HG02763 (cell line): ENCODE results near the gene PRR13.
"Not testable (repeated sequence)": the region's sequence is repeated elsewhere in the genome, so short reads cannot be mapped to it uniquely, and the experiment has no call there.

Experiments used
- ATAC-seq: cut with Tn5 transposase; IDR thresholded peaks from one replicate; pipeline ENCODE4 v1.9.1; 2021; ENCODE audit warnings: mild to moderate bottlenecking, moderate library complexity; ENCODE audit not compliant: unreplicated experiment

PRR13 gene, protein sequence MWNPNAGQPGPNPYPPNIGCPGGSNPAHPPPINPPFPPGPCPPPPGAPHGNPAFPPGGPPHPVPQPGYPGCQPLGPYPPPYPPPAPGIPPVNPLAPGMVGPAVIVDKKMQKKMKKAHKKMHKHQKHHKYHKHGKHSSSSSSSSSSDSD

GRCh38 chr12:53441040-53441833 is at the start of gene PRR13:
PRR13 (plus strand) TSS chr12:53441734; CDS start chr12:53442715, 981 bp downstream.
- peak; percentile 98 for ATAC-seq

- no peak for ATAC-seq
Observed at GRCh38 chr12:53399896-53400295, 41.6 kb upstream of the PRR13 start.

DNA sequence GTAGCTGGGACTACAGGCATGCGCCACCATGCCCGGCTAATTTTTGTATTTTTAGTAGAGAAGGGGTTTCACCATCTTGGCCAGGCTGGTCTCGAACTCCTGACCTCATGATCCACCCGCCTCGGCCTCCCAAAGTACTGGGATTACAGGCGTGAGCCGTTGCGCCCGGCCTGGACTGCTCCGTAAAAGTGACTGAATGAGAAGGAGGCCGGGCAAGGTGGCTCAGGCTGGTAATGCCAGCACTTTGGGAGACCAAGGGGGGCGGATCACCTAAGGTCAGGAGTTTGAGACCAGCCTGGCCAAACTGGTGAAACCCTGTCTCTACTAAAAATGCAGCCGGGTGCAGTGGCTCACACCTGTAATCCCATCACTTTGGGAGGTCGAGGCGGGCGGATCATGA is 39.2 kb upstream of the PRR13 start:
- not testable (repeated sequence) for ATAC-seq

DNA sequence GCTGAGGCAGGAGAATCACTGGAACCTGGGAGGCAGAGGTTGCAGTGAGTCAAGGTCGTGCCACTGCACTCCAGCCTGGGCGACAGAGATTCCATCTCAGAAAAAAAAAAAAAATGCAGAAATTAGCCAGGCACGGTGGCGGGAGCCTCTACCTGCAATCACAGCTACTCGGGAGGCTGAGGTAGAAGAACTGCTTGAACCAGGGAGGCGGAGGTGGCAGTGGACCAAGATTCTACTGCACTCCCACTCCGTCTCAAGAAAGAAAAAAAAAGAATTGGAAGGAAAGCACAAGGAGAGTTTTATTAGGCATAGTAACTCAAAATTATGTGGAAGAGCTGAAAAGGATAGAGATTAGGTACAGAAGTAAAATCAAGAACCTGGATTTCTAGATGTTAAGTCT is 38.7 kb upstream of the PRR13 start:
- no peak for ATAC-seq

DNA sequence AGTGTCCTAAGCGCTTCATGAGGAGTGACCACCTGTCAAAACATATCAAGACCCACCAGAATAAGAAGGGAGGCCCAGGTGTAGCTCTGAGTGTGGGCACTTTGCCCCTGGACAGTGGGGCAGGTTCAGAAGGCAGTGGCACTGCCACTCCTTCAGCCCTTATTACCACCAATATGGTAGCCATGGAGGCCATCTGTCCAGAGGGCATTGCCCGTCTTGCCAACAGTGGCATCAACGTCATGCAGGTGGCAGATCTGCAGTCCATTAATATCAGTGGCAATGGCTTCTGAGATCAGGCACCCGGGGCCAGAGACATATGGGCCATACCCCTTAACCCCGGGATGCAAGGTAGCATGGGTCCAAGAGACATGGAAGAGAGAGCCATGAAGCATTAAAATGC is 30.6 kb upstream of the PRR13 start:
- no peak for ATAC-seq

DNA sequence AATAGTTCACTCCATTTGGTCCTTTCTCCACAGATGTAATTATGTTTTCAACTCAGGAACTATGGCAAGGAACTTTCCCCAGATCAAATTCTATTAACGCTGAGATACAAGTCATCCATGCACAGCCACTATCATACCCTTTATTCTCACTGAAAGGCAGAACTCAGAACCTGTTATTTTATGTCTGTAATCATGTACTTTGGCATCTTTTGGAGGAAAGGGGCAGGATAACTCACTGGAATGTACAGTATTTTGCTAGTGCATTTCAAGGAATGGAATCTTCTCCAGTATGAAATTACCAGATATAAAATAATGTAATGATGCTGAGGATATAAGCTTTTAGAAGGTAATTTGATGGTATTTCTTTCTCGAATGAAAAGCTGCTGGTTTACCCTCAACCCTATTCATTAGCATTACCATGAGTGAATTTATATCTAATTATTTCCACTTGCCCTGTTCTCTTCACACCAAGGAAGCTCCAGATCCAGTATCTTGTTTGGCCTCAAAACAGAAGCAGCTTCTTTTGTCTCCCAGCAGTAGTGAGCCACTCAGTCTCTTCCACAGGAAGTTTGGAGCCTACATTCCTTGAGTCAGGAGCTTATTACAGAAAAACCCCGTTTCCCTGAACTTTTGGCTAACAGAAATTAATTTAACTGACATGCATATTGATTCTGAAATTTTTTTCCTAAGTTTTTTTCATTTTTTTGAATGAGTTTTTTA is 27.9 kb upstream of the PRR13 start:
- no peak for ATAC-seq

DNA sequence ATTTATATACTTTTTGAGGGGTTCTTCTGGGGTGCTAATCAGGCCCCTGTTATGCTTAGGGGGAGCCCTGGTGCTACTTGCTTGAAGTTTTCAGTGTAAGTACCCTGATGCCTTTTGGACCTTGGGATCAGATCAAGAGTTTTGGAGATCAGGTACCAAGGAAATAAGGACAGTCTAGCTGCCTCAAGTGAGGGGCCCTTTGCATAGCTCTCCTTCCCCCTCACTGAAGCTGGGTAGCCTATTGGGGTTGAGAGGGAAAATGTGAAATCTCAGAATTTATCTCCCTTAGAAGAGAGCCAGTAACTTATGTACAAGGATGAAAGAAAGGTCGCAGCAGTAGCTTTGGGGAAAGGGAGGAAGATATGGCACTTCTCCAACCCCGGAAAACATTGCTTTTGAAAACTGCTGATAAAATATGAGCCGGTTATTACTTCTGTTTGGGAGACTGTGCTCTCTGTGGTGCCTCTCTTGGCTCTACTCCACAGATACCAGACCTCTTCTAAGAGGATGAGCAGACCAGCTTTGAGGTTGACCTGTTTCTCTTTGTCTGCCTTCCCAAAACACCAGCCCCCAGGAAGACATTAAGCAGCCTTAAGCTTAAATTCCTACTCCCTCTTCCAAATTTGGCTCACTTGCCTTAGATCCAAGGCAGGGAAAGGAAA is 26.6 kb upstream of the PRR13 start:
- ATAC-seq, result no peak

- not testable (repeated sequence) for ATAC-seq
Observed at GRCh38 chr12:53415752-53416389, 25.7 kb upstream of the PRR13 start.

DNA sequence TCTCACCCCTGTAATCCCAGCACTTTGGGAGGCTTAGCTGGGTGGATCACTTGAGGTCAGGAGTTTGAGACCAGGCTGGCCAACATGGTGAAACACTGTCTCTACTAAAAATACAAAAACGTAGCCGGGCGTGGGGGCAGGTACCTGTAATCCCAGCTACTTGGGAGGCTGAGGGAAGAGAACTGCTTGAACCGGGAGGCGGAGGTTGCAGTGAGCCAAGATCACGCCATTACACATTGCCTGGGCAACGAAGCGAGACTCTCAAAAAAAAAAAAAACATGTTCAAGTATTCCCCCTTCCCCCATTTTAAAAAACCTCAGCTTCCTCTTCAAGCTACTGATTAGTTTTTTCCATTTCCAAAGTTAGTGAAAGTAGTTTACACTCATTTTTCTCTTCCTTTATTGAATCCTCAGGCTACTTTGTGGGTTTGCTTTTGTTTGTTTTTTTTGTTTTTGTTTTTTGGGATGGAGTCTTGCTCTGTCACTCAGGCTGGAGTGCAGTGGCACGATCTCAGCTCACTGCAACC is 24.2 kb upstream of the PRR13 start:
- not testable (repeated sequence) for ATAC-seq

DNA sequence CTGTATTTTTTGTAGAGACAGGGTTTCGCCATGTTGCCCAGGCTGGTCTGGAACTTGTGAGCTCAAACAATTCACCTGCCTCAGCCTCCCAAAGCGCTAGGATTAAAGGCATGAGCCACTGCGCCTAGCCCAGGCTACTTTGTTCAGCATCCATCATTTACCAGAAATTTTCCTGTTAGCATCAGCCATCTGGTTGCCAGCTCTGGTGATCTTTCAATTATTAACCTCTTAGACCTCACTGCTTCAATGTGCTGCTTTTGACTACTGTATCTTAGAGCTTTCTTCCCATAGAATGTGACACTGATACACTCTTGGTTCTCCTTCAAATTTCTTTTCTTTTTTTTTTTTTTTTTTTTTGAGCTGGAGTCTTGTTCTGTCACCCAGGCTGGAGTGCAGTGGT is 23.3 kb upstream of the PRR13 start:
- ATAC-seq, result no peak

- no peak for ATAC-seq
Observed at GRCh38 chr12:53419756-53420155, 21.8 kb upstream of the PRR13 start.

DNA sequence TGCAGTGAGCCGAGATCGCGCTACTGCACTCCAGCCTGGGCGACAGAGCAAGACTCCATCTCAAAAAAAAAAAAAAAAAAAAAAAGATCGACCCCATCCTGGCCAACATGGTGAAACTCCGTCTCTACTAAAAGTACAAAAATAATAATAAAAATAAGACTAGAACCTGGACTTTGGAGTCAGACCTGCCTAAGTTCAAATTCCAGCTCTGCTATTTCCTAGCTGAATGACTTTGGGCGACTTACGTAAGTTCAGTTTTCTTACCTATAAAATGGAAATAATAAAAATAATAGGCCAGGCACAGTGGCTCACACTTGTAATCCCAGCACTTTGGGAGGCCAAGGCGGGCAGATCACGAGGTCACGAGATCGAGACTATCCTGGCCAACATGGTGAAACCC is 19.3 kb upstream of the PRR13 start:
- ATAC-seq, result not testable (repeated sequence)

DNA sequence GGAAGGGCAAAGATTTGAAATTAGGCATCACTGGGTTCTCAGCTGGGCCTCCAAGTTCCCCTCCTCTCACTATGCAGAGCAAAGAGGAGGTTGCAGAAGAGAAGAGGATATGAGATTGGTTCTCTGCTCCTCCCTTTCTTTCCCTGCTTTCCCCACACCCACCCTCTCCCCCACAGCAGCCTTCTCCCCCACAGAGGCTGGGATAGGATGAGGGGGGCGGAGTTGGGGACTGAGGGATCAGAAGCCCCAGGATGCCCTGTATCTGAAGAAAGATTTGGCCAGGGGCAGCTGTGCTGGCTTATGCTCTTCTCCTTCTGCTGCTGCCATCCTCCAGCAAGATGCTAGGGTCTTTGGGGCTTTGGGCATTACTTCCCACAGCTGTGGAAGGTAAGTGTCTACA is 17.9 kb upstream of the PRR13 start, which contains the start of gene AMHR2:
Gene AMHR2, plus strand, starts transcription at position 259 of the 400 bp plus-strand sequence. Its CDS starts 80 bp downstream, at position 339.
- ATAC-seq, result no peak

DNA sequence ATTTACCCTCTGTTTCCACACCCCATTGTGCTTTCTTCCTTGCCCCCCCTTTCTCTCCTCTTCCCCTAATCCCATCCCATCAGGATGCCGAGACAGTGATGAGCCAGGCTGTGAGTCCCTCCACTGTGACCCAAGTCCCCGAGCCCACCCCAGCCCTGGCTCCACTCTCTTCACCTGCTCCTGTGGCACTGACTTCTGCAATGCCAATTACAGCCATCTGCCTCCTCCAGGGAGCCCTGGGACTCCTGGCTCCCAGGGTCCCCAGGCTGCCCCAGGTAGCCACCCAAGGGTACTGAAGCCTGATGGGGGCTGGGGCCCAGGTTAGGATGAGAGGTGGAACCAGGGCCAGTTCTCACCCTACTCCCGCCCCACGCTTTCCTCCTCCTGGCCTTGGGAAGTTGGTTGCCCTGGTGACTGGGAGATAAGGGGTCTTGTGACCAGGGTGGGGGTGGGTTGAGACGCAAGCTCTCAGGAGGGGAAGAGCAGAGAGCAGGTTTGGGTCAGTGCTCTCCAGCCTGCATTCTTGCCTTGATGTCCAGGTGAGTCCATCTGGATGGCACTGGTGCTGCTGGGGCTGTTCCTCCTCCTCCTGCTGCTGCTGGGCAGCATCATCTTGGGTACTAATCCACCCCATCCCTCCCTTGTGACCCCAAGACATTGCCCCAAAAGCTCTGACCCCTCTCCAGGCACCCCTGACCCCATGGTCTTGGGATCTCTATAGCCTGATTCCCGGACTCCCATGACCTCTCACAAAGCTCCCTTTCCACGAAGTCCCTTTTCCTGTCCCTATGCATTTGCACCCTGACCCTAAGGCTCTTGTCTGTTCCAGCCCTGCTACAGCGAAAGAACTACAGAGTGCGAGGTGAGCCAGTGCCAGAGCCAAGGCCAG is 16.7 kb upstream of the PRR13 start:
- no peak for ATAC-seq

- ATAC-seq, result no peak
Observed at GRCh38 chr12:53425515-53426150, 15.9 kb upstream of the PRR13 start.

DNA sequence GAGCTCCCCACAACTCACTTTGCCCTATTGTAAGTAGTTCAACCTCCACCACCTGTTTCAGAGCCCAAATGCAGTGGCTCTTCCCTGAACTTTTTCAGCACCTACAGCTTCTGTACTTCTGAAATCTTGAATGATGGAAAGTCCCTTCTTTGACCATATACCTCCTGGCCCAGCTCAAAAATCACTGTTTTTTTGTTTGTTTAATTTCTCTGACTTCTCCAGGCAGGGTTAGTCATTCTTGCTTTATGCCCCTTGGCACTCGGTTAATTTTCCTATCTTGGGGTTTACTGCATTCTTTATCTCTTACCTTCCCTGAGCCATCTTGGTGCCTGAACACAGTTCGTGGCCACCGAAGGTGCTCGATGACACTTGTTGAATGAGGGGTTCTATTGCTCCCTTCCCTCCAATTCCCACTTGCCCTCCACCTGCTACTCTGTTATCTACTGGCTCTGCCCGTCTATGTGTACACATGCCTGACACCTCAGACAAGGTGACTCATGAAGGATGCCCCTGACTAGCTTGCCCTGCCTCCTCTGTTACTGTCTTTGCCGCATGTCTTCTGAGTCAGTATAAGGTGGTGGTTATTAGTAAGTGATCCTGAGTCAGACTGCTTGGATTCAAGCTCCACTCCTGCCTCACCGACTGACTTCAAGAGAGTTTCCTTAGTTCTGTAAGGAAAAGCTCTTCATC is 13.5 kb upstream of the PRR13 start:
- no peak for ATAC-seq

DNA sequence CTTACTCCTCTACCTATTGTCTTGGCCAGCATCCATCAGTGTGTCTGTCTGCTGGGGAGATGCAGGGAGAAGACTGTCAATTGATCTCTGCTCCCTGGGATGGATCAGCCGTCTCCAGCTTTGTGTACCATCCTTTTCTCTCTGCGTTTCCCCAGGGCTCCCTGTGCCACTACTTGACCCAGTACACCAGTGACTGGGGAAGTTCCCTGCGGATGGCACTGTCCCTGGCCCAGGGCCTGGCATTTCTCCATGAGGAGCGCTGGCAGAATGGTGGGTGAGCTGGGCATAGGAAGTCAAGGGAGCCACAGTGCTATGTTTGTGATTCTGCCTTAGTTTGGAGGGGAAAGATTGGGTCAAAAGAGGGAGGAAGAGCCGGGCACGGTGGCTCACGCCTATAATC is 12.8 kb upstream of the PRR13 start:
- no peak for ATAC-seq

DNA sequence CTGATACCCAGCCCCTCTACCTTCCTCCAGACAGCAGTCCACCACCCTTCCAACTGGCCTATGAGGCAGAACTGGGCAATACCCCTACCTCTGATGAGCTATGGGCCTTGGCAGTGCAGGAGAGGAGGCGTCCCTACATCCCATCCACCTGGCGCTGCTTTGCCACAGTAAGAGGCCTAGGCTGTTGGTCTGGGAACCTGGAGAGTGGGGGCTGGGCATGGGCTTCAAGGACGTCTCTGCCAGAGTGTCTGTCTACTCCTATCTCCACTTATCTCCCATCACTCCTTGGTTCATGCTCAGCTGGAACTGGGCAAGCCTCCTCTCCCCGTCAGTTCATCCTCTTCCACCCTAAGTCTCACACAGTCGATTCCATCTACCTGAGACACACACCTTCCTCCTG is 11.4 kb upstream of the PRR13 start:
- no peak for ATAC-seq

DNA sequence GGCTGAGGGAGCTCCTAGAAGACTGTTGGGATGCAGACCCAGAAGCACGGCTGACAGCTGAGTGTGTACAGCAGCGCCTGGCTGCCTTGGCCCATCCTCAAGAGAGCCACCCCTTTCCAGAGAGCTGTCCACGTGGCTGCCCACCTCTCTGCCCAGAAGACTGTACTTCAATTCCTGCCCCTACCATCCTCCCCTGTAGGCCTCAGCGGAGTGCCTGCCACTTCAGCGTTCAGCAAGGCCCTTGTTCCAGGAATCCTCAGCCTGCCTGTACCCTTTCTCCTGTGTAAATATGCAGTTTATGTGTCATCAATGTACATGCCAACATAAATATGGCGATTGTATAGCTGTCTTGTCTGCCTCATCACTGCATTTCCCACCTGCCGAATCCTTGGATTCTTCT is 10.3 kb upstream of the PRR13 start:
- no peak for ATAC-seq
